Liver (tissue), 9 donors: ENCODE data around the gene EIF4E2. TPM values are rescaled to one million over a fixed set of nuclear protein-coding genes. Genes with fewer than 3 reads are reported as not detected.

Source experiments
- DNase-seq: peaks from one replicate; pipeline ENCODE4 v3.0.0-alpha.2; 2017; ENCODE audit warnings: low spot score
- H3K27ac ChIP-seq, 2 donors: one replicate each; pipeline ENCODE4 v1.7.0; 2013; ENCODE audit warnings: inconsistent platforms in 2 of 2, low read length in 2 of 2, control low read depth in 1 of 2, low read depth in 1 of 2, mild to moderate bottlenecking in 1 of 2
- H3K27me3 ChIP-seq, 4 donors: one replicate each; pipeline versions ENCODE4 v1.6.1 to v1.7.0; 2013; ENCODE audit warnings: low read length in 3 of 4, inconsistent platforms in 1 of 4, mild to moderate bottlenecking in 1 of 4, moderate library complexity in 1 of 4; ENCODE audit not compliant: control insufficient read depth in 4 of 4, insufficient read depth in 4 of 4
- H3K36me3 ChIP-seq, 4 donors: one replicate each; pipeline versions ENCODE4 v1.6.1 to v1.7.0; 2013; ENCODE audit warnings: low read length in 3 of 4, mild to moderate bottlenecking in 3 of 4, low read depth in 1 of 4, moderate library complexity in 1 of 4; ENCODE audit not compliant: control insufficient read depth in 4 of 4, insufficient read depth in 3 of 4
- H3K4me1 ChIP-seq, 4 donors: one replicate each; pipeline versions ENCODE4 v1.6.1 to v1.7.0; 2013; ENCODE audit warnings: low read length in 3 of 4, mild to moderate bottlenecking in 3 of 4, moderate library complexity in 1 of 4; ENCODE audit not compliant: control insufficient read depth in 4 of 4, insufficient read depth in 4 of 4
- H3K4me3 ChIP-seq, 3 donors: one replicate each; pipeline versions ENCODE4 v1.6.1 to v1.7.0; 2013; ENCODE audit warnings: low read length in 3 of 3, control low read depth in 1 of 3, low read depth in 1 of 3, mild to moderate bottlenecking in 1 of 3
- H3K9ac ChIP-seq, 2 donors: one replicate each; pipeline ENCODE4 v1.7.0; 2013; ENCODE audit warnings: low read length in 2 of 2, mild to moderate bottlenecking in 2 of 2, moderate library complexity in 2 of 2, control low read depth in 1 of 2, low read depth in 1 of 2
- H3K9me3 ChIP-seq, 4 donors: one replicate each; pipeline versions ENCODE4 v1.6.1 to v1.7.0; 2013; ENCODE audit warnings: low read length in 3 of 4; ENCODE audit not compliant: control insufficient read depth in 4 of 4
- ATF3 ChIP-seq: IDR thresholded peaks from 2 replicates; pipeline ENCODE4 v1.6.1; 2016; ENCODE audit warnings: antibody characterized with exemption
- EGR1 ChIP-seq, 2 donors: IDR thresholded peaks; 2 replicates each; pipeline ENCODE4 v1.6.1; 2016 to 2018; ENCODE audit warnings: antibody characterized with exemption in 2 of 2, low read depth in 2 of 2
- FOXA1 ChIP-seq: IDR thresholded peaks from 2 replicates; pipeline ENCODE4 v1.6.1; 2016; ENCODE audit warnings: antibody characterized with exemption
- FOXA2 ChIP-seq: IDR thresholded peaks from 2 replicates; pipeline ENCODE4 v1.6.1; 2016; ENCODE audit warnings: antibody characterized with exemption
- GABPA ChIP-seq, 2 donors: IDR thresholded peaks in 1 of 2; conservative IDR thresholded peaks in 1 of 2; 2 replicates each; pipeline ENCODE4 v1.6.1; 2016; ENCODE audit warnings: antibody characterized with exemption in 2 of 2, mild to moderate bottlenecking in 1 of 2, moderate library complexity in 1 of 2
- HNF4A ChIP-seq, 2 donors: conservative IDR thresholded peaks; 2 replicates each; pipeline ENCODE4 v1.6.1; 2016; ENCODE audit warnings: antibody characterized with exemption in 2 of 2, mild to moderate bottlenecking in 2 of 2
- HNF4G ChIP-seq: IDR thresholded peaks from 2 replicates; pipeline ENCODE4 v1.6.1; 2016; ENCODE audit warnings: antibody characterized with exemption
- MAX ChIP-seq: IDR thresholded peaks from 2 replicates; pipeline ENCODE4 v1.6.1; 2016; ENCODE audit warnings: antibody characterized with exemption
- NR2F2 ChIP-seq: IDR thresholded peaks from 2 replicates; pipeline ENCODE4 v1.6.1; 2016; ENCODE audit warnings: antibody characterized with exemption
- RAD21 ChIP-seq, 2 donors: IDR thresholded peaks; 2 replicates each; pipeline ENCODE4 v1.6.1; 2016; ENCODE audit warnings: antibody characterized with exemption in 2 of 2, mild to moderate bottlenecking in 2 of 2
- REST ChIP-seq: IDR thresholded peaks from 2 replicates; pipeline ENCODE4 v1.6.1; 2016; ENCODE audit warnings: antibody characterized with exemption, mild to moderate bottlenecking
- RXRA ChIP-seq, 2 donors: IDR thresholded peaks; 2 replicates each; pipeline ENCODE4 v1.6.1; 2017 to 2018; ENCODE audit warnings: antibody characterized with exemption in 2 of 2, mild to moderate bottlenecking in 1 of 2
- SP1 ChIP-seq: IDR thresholded peaks from 2 replicates; pipeline ENCODE4 v1.6.1; 2018; ENCODE audit warnings: antibody characterized with exemption, mild to moderate bottlenecking
- TAF1 ChIP-seq: conservative IDR thresholded peaks from 2 replicates; pipeline ENCODE4 v1.6.1; 2016; ENCODE audit warnings: antibody characterized with exemption, mild to moderate bottlenecking
- YY1 ChIP-seq: IDR thresholded peaks from 2 replicates; pipeline ENCODE4 v1.6.1; 2016; ENCODE audit warnings: antibody characterized with exemption, mild to moderate bottlenecking
- ZBTB33 ChIP-seq: IDR thresholded peaks from 2 replicates; pipeline ENCODE4 v1.6.1; 2016; ENCODE audit warnings: antibody characterized with exemption
- WGBS: extraction: QIAGEN DNeasy Blood & Tissue Kit; methylation state at CpG from one replicate; pipeline ENCODE4 v1.1.7; 2013; 5-methylcytosine and 5-hydroxymethylcytosine counted together
- polyA plus RNA-seq, 2 donors: library from polyadenylated mRNA; stranded (reverse) in 1 of 2; unstranded in 1 of 2; fragments of 200-250 nt in 1 of 2; fragments of >200 nt in 1 of 2; fragmentation: Nextera tagmentation in 1 of 2; extraction: Ambion mirVana in 1 of 2; gene quantifications; one replicate each; pipeline versions ENCODE4 v1.2.1 to v1.2.3, GENCODE V29; 2013 to 2015
- total RNA-seq, 2 donors: library from RNA; depleted of rRNA; stranded (reverse); fragments of >200 nt; gene quantifications; one replicate each; pipeline ENCODE4 v1.2.3, GENCODE V29; 2014
- donor health status: healthy.
- donor health status: healthy.
- donor health status: healthy.
- donor health status: healthy.
- donor health status: healthy.

EIF4E2 gene
- total and polyA plus RNA-seq, 4 donors = 30.0 to 46.9 (median 45.4) TPM

- H3K4me1 ChIP-seq = no peaks in the 10 kb centered on the region
- H3K9me3 ChIP-seq = no peaks in the 10 kb centered on the region
- H3K27me3 ChIP-seq = no peaks in the 10 kb centered on the region
- H3K9ac ChIP-seq = no peak overlapping the region
- no peak overlapping the region for H3K4me3 ChIP-seq
- H3K27ac ChIP-seq = no peak overlapping the region
- DNase-seq = no peak
- 60% methylated on average over 9 of the region's 9 CpGs for WGBS
- H3K36me3 ChIP-seq = no peaks in the 10 kb centered on the region
- TF ChIP-seq NR2F2 (no peak), RXRA (IDR thresholded peaks at IDR 0.05) (no peak), TAF1 (no peak), ZBTB33 (no peak), ATF3 (no peak), FOXA1 (no peak), MAX (no peak), YY1 (no peak), RAD21 (IDR thresholded peaks at IDR 0.05) (no peak), GABPA (IDR thresholded peaks at IDR 0.05 in 1 of 2, conservative IDR thresholded peaks at IDR 0.05 in 1 of 2) (no peak), SP1 (no peak), REST (no peak), HNF4G (no peak), EGR1 (IDR thresholded peaks at IDR 0.05; ENCODE audit: low read depth in 2 of 2) (no peak), HNF4A (conservative IDR thresholded peaks at IDR 0.05) (no peak), FOXA2 (no peak)
These were observed 8.4 kb upstream of the EIF4E2 start for GRCh38 chr2:232541961-232542714.

- H3K9me3 ChIP-seq = no peaks in the 10 kb centered on the region
- no peak overlapping the region for H3K9ac ChIP-seq
- H3K36me3 ChIP-seq = no peaks in the 10 kb centered on the region
- H3K4me3 ChIP-seq = no peak overlapping the region
- H3K27me3 ChIP-seq = no peaks in the 10 kb centered on the region
- no peak for DNase-seq
- peaks cover 0 to 4% (median 0%) of the 10 kb centered on the region in 4 donors for H3K4me1 ChIP-seq
- no peak overlapping the region for H3K27ac ChIP-seq
- TF ChIP-seq GABPA (IDR thresholded peaks at IDR 0.05 in 1 of 2, conservative IDR thresholded peaks at IDR 0.05 in 1 of 2) = no peak
- no peak for TF ChIP-seq EGR1 (IDR thresholded peaks at IDR 0.05; ENCODE audit: low read depth in 2 of 2)
- TF ChIP-seq RXRA (IDR thresholded peaks at IDR 0.05) = no peak
- TF ChIP-seq RAD21 (IDR thresholded peaks at IDR 0.05) = no peak
- 92% methylated on average over 20 of the region's 20 CpGs for WGBS
These were observed 7.6 kb upstream of the EIF4E2 start for GRCh38 chr2:232542715-232543467.
